GM18861 (cell line): Measurements from ENCODE around the gene TEX12.
"Not testable (repeated sequence)": the region's sequence is repeated elsewhere in the genome, so short reads cannot be mapped to it uniquely, and the experiment has no call there.

Experiments used
- ATAC-seq: cut with Tn5 transposase; IDR thresholded peaks from one replicate; pipeline ENCODE4 v1.9.1; 2021; ENCODE audit not compliant: unreplicated experiment

TEX12 gene

GRCh38 chr11:112167145-112167544 is at the start of gene TEX12:
TSS of gene TEX12 (plus strand) at chr11:112167372. CDS start at chr11:112169269, 1,897 bp downstream.
- no peak for ATAC-seq

GRCh38 chr11:112118176-112118575 is 49.0 kb upstream of the TEX12 start:
- no peak for ATAC-seq

- no peak for ATAC-seq
Observed at GRCh38 chr11:112121981-112122615, 45.1 kb upstream of the TEX12 start.

GRCh38 chr11:112123129-112123528 is 44.0 kb upstream of the TEX12 start:
- ATAC-seq, result no peak

- no peak for ATAC-seq
Observed at GRCh38 chr11:112127056-112127455, 40.1 kb upstream of the TEX12 start.

GRCh38 chr11:112128483-112129121 is 38.6 kb upstream of the TEX12 start:
- no peak for ATAC-seq

GRCh38 chr11:112129656-112130055 is 37.5 kb upstream of the TEX12 start:
- no peak for ATAC-seq

- ATAC-seq, result no peak
Observed at GRCh38 chr11:112132737-112133136, 34.4 kb upstream of the TEX12 start.

GRCh38 chr11:112134473-112134872 is 32.7 kb upstream of the TEX12 start:
- no peak for ATAC-seq

- ATAC-seq, result no peak
Observed at GRCh38 chr11:112143597-112143996, 23.6 kb upstream of the TEX12 start.

- no peak for ATAC-seq
Observed at GRCh38 chr11:112150517-112150916, 16.7 kb upstream of the TEX12 start.

- no peak for ATAC-seq
Observed at GRCh38 chr11:112156153-112156955, 10.8 kb upstream of the TEX12 start.

- no peak for ATAC-seq
Observed at GRCh38 chr11:112156956-112157766, 10.0 kb upstream of the TEX12 start.

GRCh38 chr11:112159098-112160065 is 7.8 kb upstream of the TEX12 start:
- no peak for ATAC-seq

- no peak for ATAC-seq
Observed at GRCh38 chr11:112160091-112160848, 6.9 kb upstream of the TEX12 start.

- no peak for ATAC-seq
Observed at GRCh38 chr11:112161012-112161411, 6.2 kb upstream of the TEX12 start.

- ATAC-seq, result not testable (repeated sequence)
Observed at GRCh38 chr11:112162200-112162599, 5.0 kb upstream of the TEX12 start.

GRCh38 chr11:112162761-112163546 is 4.2 kb upstream of the TEX12 start:
- no peak for ATAC-seq
